Measurements from ENCODE around the gene TFIP11. TPM values are rescaled to one million over a fixed set of nuclear protein-coding genes. Genes with fewer than 3 reads are reported as not detected.

Gene TFIP11
- total and polyA plus RNA-seq, 9 of the 15 experiments (the other 6 are each of a cell fraction or from before 2014, with no cell fraction given), result 11.5 to 38.1 (median 25.2) TPM

DNA sequence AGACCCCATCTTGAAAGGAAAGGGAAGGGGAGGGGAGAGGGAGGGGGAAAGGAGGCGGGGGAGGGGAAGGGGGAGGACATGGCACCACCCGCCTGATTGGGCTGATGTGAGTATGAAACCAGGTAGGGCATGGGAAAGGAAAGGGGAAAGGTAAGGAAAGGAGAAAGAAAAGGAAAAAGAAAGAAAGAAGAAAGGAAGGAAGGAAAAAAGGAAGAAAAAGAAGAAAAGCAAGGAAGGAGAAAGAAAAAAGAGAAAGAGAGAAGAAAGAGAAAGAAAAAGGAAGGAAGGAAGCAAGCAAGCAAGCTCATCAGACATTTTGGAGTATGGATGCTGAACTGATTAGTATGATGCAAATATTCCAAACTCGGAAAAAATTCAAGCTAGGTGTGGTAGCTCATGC is 36.0 kb upstream of the TFIP11 start:
- peaks cover 75% of the 10 kb centered on the region; the same call in 2 of the 3 replicates for H3K36me3 ChIP-seq (ENCODE audit: control insufficient read depth, insufficient read depth, low read length)
- H3K9me1 ChIP-seq (ENCODE audit: control insufficient read depth, insufficient read depth, low read length), result peaks cover 4% of the 10 kb centered on the region
- H3K27ac ChIP-seq (ENCODE audit: extremely low read depth, low read depth, low read length), result no peak overlapping the region
- ATAC-seq, result no peak
- peaks cover 7% of the 10 kb centered on the region for H4K20me1 ChIP-seq (replicated peaks; ENCODE audit: control insufficient read depth, insufficient read depth, low read length)
- no peak for FAIRE-seq
- H3K79me2 ChIP-seq (ENCODE audit: control insufficient read depth, insufficient read depth, low read length), result peaks cover 92% of the 10 kb centered on the region
- POLR2A ChIA-PET, result interaction anchor here (0.6 kb wide), 1 partner anchor 150 kb away, joined by 3 read pairs; no protein-coding TSS in a partner anchor
- no TSS peak for BruUV-seq (replicated peaks)
- intact Hi-C loops (cut with micrococcal nuclease) (no loop called here), in situ Hi-C loops (cut with MboI) (no loop called here)
- no peaks in the 10 kb centered on the region for H3K9me3 ChIP-seq (replicated peaks; ENCODE audit: control insufficient read depth, insufficient read depth, low read depth, low read length)
- H3K9ac ChIP-seq (ENCODE audit: insufficient read depth in 1 of 2, low read depth in 2 of 2, low read length in 2 of 2), result no peak overlapping the region
- no peaks in the 10 kb centered on the region for H3K27me3 ChIP-seq (ENCODE audit: control insufficient read depth in 2 of 2, insufficient read depth in 2 of 2, low read length in 2 of 2)
- no peak for TF ChIP-seq SMARCA4 (IDR thresholded peaks at IDR 0.05)
- TF ChIP-seq, protein P1, sequence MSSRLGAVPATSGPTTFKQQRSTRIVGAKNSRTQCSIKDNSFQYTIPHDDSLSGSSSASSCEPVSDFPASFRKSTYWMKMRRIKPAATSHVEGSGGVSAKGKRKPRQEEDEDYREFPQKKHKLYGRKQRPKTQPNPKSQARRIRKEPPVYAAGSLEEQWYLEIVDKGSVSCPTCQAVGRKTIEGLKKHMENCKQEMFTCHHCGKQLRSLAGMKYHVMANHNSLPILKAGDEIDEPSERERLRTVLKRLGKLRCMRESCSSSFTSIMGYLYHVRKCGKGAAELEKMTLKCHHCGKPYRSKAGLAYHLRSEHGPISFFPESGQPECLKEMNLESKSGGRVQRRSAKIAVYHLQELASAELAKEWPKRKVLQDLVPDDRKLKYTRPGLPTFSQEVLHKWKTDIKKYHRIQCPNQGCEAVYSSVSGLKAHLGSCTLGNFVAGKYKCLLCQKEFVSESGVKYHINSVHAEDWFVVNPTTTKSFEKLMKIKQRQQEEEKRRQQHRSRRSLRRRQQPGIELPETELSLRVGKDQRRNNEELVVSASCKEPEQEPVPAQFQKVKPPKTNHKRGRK (tag; IDR thresholded peaks at IDR 0.05), result peak; percentile 68
- peaks cover 0 to 3% of the 10 kb centered on the region in 2 experiments; a peak in 1 of 5 replicates for H3K4me1 ChIP-seq (replicated peaks in 1 of 2; ENCODE audit: control insufficient read depth in 2 of 2, insufficient read depth in 2 of 2, low read length in 2 of 2)
- no peak for DNase-seq (ENCODE audit: extremely low read depth in 1 of 4, low spot score in 3 of 4)
- CTCF ChIA-PET (ENCODE audit: low intra/inter-chr PET ratio), result no interaction called here
- no peak overlapping the region for H3K4me3 ChIP-seq
- no peak overlapping the region for H3K4me2 ChIP-seq (ENCODE audit: insufficient read depth, low read length)
- 82% methylated on average over 1 of the region's 3 CpGs for WGBS (ENCODE audit: insufficient coverage, low coverage, missing lambda C conversion rate)
- no peak overlapping the region for H2AFZ ChIP-seq (ENCODE audit: low read depth, low read length)

DNA sequence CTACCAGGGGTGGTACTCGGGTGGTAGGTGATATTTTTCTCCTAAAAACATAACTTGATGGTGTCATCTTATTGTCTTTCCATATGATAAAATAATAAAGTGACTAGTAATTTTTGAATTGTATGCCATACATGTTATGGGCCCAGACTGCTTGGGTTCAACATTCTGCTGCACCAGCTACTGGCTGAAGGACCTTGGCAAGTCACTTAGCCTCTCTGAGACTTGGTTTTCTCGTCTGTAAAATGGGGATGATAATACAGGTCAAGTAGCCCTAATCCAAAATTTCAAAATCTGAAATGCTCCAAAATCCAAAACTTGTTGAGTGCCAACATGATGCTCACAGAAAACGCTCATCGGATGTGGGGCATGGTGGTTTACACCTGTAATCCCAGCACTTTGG is 35.6 kb upstream of the TFIP11 start:
- Histone ChIP-seq H2AFZ (ENCODE audit: low read depth, low read length) (no peak overlapping the region), H3K27me3 (ENCODE audit: control insufficient read depth in 2 of 2, insufficient read depth in 2 of 2, low read length in 2 of 2) (no peaks in the 10 kb centered on the region), H3K9ac (ENCODE audit: insufficient read depth in 1 of 2, low read depth in 2 of 2, low read length in 2 of 2) (no peak overlapping the region), H3K79me2 (ENCODE audit: control insufficient read depth, insufficient read depth, low read length) (peaks cover 91% of the 10 kb centered on the region), H4K20me1 (replicated peaks; ENCODE audit: control insufficient read depth, insufficient read depth, low read length) (peaks cover 7% of the 10 kb centered on the region), H3K4me2 (ENCODE audit: insufficient read depth, low read length) (no peak overlapping the region), H3K4me3 (no peak overlapping the region), H3K27ac (ENCODE audit: extremely low read depth, low read depth, low read length) (no peak overlapping the region), H3K36me3 (ENCODE audit: control insufficient read depth, insufficient read depth, low read length) (peaks cover 79% of the 10 kb centered on the region; the same call in 2 of the 3 replicates), H3K9me3 (replicated peaks; ENCODE audit: control insufficient read depth, insufficient read depth, low read depth, low read length) (no peaks in the 10 kb centered on the region), H3K4me1 (replicated peaks in 1 of 2; ENCODE audit: control insufficient read depth in 2 of 2, insufficient read depth in 2 of 2, low read length in 2 of 2) (peaks cover 0 to 3% of the 10 kb centered on the region in 2 experiments; a peak in 1 of 5 replicates), H3K9me1 (ENCODE audit: control insufficient read depth, insufficient read depth, low read length) (peaks cover 4% of the 10 kb centered on the region)
- intact Hi-C loops (cut with micrococcal nuclease) (no loop called here), in situ Hi-C loops (cut with MboI) (no loop called here)
- POLR2A ChIA-PET, result no interaction called here
- CTCF ChIA-PET (ENCODE audit: low intra/inter-chr PET ratio), result no interaction called here
- TF ChIP-seq ZNF140 (CRISPR knock-in tag; IDR thresholded peaks at IDR 0.05) (no peak), RBM25 (IDR thresholded peaks at IDR 0.05; ENCODE audit: low read depth, low read length, severe bottlenecking) (peak; percentile 64)
- WGBS (ENCODE audit: insufficient coverage, low coverage, missing lambda C conversion rate), result 76% methylated on average over 4 of the region's 4 CpGs
- ATAC-seq, result no peak
- no peak for DNase-seq (ENCODE audit: extremely low read depth in 1 of 4, low spot score in 3 of 4)
- BruUV-seq (replicated peaks), result no TSS peak
- no peak for FAIRE-seq
